CD14-positive monocyte (primary cell): ENCODE measurements around the gene HIBADH. TPM values are rescaled to one million over a fixed set of nuclear protein-coding genes. Genes with fewer than 3 reads are reported as not detected.

ENCODE experiments used
- DNase-seq, 3 donors: peaks; one replicate each; pipeline ENCODE4 v3.0.0-alpha.2; 2011 to 2022
- H2AFZ ChIP-seq: 2 replicates; pipeline ENCODE4 v1.6.0; 2012; ENCODE audit warnings: mild to moderate bottlenecking, low read depth, low read length, inconsistent platforms; ENCODE audit not compliant: insufficient read depth, poor library complexity, severe bottlenecking
- H3K27ac ChIP-seq, 2 donors: 1 replicate in 1 of 2; 2 replicates in 1 of 2; pipeline ENCODE4 v1.5.1; 2012 to 2013; ENCODE audit warnings: low read length in 2 of 2, control low read depth in 1 of 2, inconsistent platforms in 1 of 2, low read depth in 1 of 2, mild to moderate bottlenecking in 1 of 2
- H3K27me3 ChIP-seq, 2 donors: one replicate each; pipeline versions ENCODE4 v1.6.0 to v1.6.1; 2011 to 2013; ENCODE audit warnings: low read length in 2 of 2; ENCODE audit not compliant: control insufficient read depth in 2 of 2, insufficient read depth in 2 of 2
- H3K36me3 ChIP-seq, 2 donors: replicated peaks in 1 of 2; 1 replicate in 1 of 2; 2 replicates in 1 of 2; pipeline versions ENCODE4 v1.5.1 to v1.6.1; 2012 to 2013; ENCODE audit warnings: low read length in 2 of 2, control low read depth in 1 of 2, inconsistent platforms in 1 of 2, mild to moderate bottlenecking in 1 of 2; ENCODE audit not compliant: insufficient read depth in 2 of 2, control insufficient read depth in 1 of 2
- H3K4me1 ChIP-seq, 2 donors: 1 replicate in 1 of 2; 2 replicates in 1 of 2; pipeline versions ENCODE4 v1.5.1 to v1.6.1; 2012 to 2013; ENCODE audit warnings: low read length in 2 of 2, control low read depth in 1 of 2, inconsistent platforms in 1 of 2, mild to moderate bottlenecking in 1 of 2, moderate library complexity in 1 of 2; ENCODE audit not compliant: insufficient read depth in 2 of 2, control insufficient read depth in 1 of 2
- H3K4me2 ChIP-seq: replicated peaks from 2 replicates; pipeline ENCODE3; 2012; ENCODE audit warnings: low read length, moderate library complexity, mild to moderate bottlenecking; ENCODE audit not compliant: poor library complexity, severe bottlenecking; ENCODE audit errors: extremely low read depth
- H3K4me3 ChIP-seq, 3 experiments: fragments of 200-600 bp in 1 of 3; sonication (generic) in 1 of 3; replicated peaks in 1 of 3; 1 replicate in 2 of 3; 2 replicates in 1 of 3; pipeline ENCODE4 v1.5.1; 2011 to 2013; ENCODE audit warnings: low read length in 3 of 3, mild to moderate bottlenecking in 3 of 3, control low read depth in 2 of 3, low read depth in 2 of 3, inconsistent platforms in 1 of 3, moderate library complexity in 1 of 3
- H3K79me2 ChIP-seq: 2 replicates; pipeline ENCODE4 v1.6.0; 2012; ENCODE audit warnings: mild to moderate bottlenecking, control low read depth, inconsistent platforms, low read length, moderate library complexity; ENCODE audit not compliant: insufficient read depth
- H3K9ac ChIP-seq: 2 replicates; pipeline ENCODE4 v1.6.0; 2017; ENCODE audit warnings: low read length, mild to moderate bottlenecking; ENCODE audit not compliant: insufficient read depth, poor library complexity, severe bottlenecking
- H3K9me3 ChIP-seq, 2 donors: replicated peaks in 1 of 2; 1 replicate in 1 of 2; 2 replicates in 1 of 2; pipeline versions ENCODE4 v1.5.1 to v1.6.1; 2012 to 2013; ENCODE audit warnings: low read length in 2 of 2, control low read depth in 1 of 2; ENCODE audit not compliant: control insufficient read depth in 1 of 2, insufficient read depth in 1 of 2
- H4K20me1 ChIP-seq: 2 replicates; pipeline ENCODE4 v1.6.0; 2012; ENCODE audit warnings: mild to moderate bottlenecking, low read length, control low read depth, moderate library complexity; ENCODE audit not compliant: insufficient read depth
- H3K27ac Mint-ChIP-seq, 7 donors: one replicate each; pipeline ENCODE4 v1.8.0; 2020; ENCODE audit warnings: mild to moderate bottlenecking in 7 of 7, mixed read lengths in 7 of 7, moderate library complexity in 6 of 7, inconsistent platforms in 2 of 7
- H3K27me3 Mint-ChIP-seq, 3 donors: one replicate each; pipeline ENCODE4 v1.8.0; 2021 to 2022; ENCODE audit warnings: low read depth in 3 of 3, mild to moderate bottlenecking in 3 of 3, mixed read lengths in 3 of 3, moderate library complexity in 3 of 3, inconsistent platforms in 1 of 3
- H3K36me3 Mint-ChIP-seq, 2 donors: one replicate each; pipeline ENCODE4 v1.8.0; 2020; ENCODE audit warnings: mixed read lengths in 2 of 2, inconsistent platforms in 1 of 2, mild to moderate bottlenecking in 1 of 2
- H3K4me1 Mint-ChIP-seq: one replicate; pipeline ENCODE4 v1.8.0; 2020; ENCODE audit warnings: mild to moderate bottlenecking, mixed read lengths
- H3K4me3 Mint-ChIP-seq, 2 donors: one replicate each; pipeline ENCODE4 v1.8.0; 2020; ENCODE audit warnings: mild to moderate bottlenecking in 2 of 2, mixed read lengths in 2 of 2, moderate library complexity in 1 of 2
- H3K9me3 Mint-ChIP-seq, 7 donors: one replicate each; pipeline ENCODE4 v1.8.0; 2020 to 2022; ENCODE audit warnings: mixed read lengths in 7 of 7, mild to moderate bottlenecking in 6 of 7, moderate library complexity in 6 of 7, inconsistent platforms in 2 of 7
- WGBS: methylation state at CpG from one replicate; pipeline ENCODE4 v1.1.5; 2013; ENCODE audit warnings: missing lambda C conversion rate; ENCODE audit not compliant: insufficient coverage; 5-methylcytosine and 5-hydroxymethylcytosine counted together
- intact Hi-C, 2 donors: fragments of 100-400 bp; cut with micrococcal nuclease; formaldehyde crosslinking; loops; one replicate each; pipeline versions ENCODE4 v1.15.0 to v1.15.1; 2023
- polyA plus RNA-seq, 3 donors: library from polyadenylated mRNA; depleted of rRNA in 1 of 3; unstranded in 2 of 3; stranded (reverse) in 1 of 3; fragments of 300-500 nt in 2 of 3; fragments of >200 nt in 1 of 3; fragmentation: Illumina TruSeq in 2 of 3; gene quantifications; 1 replicate in 2 of 3; 2 replicates in 1 of 3; pipeline ENCODE4 v1.2.3, GENCODE V29; 2012 to 2021
- TF ChIP-seq, protein P1 (sequence below): fragments of 200-600 bp; IDR thresholded peaks from one replicate; pipeline ENCODE4 v1.8.0; 2022; ENCODE audit warnings: antibody characterized with exemption, mild to moderate bottlenecking

The HIBADH gene
- polyA plus RNA-seq, 3 donors: 8.9 to 29.1 (median 26.5) TPM

DNA sequence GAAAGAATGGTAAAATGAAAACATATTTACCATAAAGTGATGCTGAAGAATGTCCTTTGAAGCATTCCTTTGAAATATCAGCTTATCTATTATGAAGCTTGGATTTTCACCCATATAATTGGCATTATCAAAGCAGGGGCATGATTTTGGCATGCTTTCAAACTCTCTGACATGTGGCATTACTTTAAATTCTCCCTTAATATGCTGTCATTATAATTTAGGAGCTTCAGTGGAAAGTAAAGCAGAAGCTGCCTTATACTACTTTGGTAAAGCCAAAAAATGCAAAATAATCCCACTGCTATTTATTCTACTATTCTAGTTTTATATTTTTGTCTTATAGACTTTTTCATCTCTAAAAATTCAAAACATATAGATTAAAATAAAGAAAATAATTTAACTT lies 28.0 kb upstream of the HIBADH start:
- Histone ChIP-seq H3K9me3 (no peaks in the 10 kb centered on the region), H4K20me1 (no peaks in the 10 kb centered on the region), H3K9ac (no peak overlapping the region)

DNA sequence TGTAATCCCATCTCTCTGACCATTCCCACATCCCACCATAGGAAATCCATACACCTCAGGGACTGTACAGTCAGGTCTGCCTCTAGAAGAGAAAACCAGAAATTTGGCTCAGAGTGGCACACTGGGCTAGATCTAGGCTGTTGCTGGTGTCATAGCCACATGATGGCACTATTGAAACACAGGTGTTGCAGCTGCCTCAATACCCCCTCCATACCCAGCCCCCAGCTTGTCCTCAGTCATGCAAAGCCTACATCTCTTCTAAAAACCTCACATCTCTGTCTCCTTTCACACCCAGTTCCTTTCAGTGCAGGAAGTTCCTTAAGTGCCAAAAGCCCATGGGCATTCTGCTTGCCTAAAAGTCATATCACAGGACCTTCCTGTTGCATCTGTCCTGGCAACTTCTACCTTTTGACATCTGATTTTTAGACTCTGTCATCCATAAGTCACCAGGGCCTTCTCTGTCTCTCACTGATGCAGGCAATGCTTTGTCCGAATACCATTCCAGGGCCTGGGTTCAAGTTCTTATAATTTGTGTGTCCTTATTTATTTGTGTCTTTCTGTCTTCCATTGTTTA lies 27.0 kb upstream of the HIBADH start:
- no peak overlapping the region for H3K9ac ChIP-seq
- H3K79me2 ChIP-seq: no peaks in the 10 kb centered on the region
- no peak overlapping the region for H3K4me3 ChIP-seq
- H4K20me1 ChIP-seq: no peaks in the 10 kb centered on the region
- no peak overlapping the region for H2AFZ ChIP-seq
- no peak overlapping the region for H3K4me2 ChIP-seq
- DNase-seq: peak in 2 of 3 donors; percentile 21 to 25
- H3K27me3 Mint-ChIP-seq: peaks cover 0 to 2% (median 0%) of the 10 kb centered on the region in 3 donors
- H3K27ac Mint-ChIP-seq: peak overlapping the region in 1 of 7 donors; percentile 12
- TF ChIP-seq, protein P1, sequence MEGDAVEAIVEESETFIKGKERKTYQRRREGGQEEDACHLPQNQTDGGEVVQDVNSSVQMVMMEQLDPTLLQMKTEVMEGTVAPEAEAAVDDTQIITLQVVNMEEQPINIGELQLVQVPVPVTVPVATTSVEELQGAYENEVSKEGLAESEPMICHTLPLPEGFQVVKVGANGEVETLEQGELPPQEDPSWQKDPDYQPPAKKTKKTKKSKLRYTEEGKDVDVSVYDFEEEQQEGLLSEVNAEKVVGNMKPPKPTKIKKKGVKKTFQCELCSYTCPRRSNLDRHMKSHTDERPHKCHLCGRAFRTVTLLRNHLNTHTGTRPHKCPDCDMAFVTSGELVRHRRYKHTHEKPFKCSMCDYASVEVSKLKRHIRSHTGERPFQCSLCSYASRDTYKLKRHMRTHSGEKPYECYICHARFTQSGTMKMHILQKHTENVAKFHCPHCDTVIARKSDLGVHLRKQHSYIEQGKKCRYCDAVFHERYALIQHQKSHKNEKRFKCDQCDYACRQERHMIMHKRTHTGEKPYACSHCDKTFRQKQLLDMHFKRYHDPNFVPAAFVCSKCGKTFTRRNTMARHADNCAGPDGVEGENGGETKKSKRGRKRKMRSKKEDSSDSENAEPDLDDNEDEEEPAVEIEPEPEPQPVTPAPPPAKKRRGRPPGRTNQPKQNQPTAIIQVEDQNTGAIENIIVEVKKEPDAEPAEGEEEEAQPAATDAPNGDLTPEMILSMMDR: peak; percentile 15
- H3K9me3 Mint-ChIP-seq: peaks cover 0 to 5% (median 0%) of the 10 kb centered on the region in 7 donors
- no peaks in the 10 kb centered on the region for H3K36me3 Mint-ChIP-seq
- intact Hi-C loops: loop anchor here in 1 of 2 donors (10.0 kb wide), 1 partner anchor 55 kb away; the partner anchor contains the start of gene TAX1BP1
- no CpG with 5 or more reads among the region's 1 CpG for WGBS
- no peaks in the 10 kb centered on the region for H3K27me3 ChIP-seq
- no peaks in the 10 kb centered on the region for H3K9me3 ChIP-seq
- no peak overlapping the region for H3K4me3 Mint-ChIP-seq
- peaks cover 13 to 15% of the 10 kb centered on the region in 2 donors for H3K4me1 ChIP-seq
- no peak overlapping the region for H3K27ac ChIP-seq
- peaks cover 11% of the 10 kb centered on the region for H3K4me1 Mint-ChIP-seq
- no peaks in the 10 kb centered on the region for H3K36me3 ChIP-seq

More for the DNA sequence above, 28.0 kb upstream of the HIBADH start:
- DNase-seq: no peak
- Mint-ChIP-seq H3K9me3 (peaks cover 0 to 5% (median 0%) of the 10 kb centered on the region in 7 donors), H3K27ac (no peak overlapping the region), H3K36me3 (no peaks in the 10 kb centered on the region), H3K4me3 (no peak overlapping the region), H3K27me3 (peaks cover 0 to 2% (median 2%) of the 10 kb centered on the region in 3 donors), H3K4me1 (peaks cover 13% of the 10 kb centered on the region)
- TF ChIP-seq, protein P1: no peak
- intact Hi-C loops: loop anchor here in 1 of 2 donors (10.0 kb wide), 1 partner anchor 54 kb away; the partner anchor contains the start of gene TAX1BP1
- H3K27ac ChIP-seq: no peak overlapping the region
- H2AFZ ChIP-seq: no peak overlapping the region
- no peaks in the 10 kb centered on the region for H3K27me3 ChIP-seq
- no peaks in the 10 kb centered on the region for H3K79me2 ChIP-seq
- no peak overlapping the region for H3K4me2 ChIP-seq
- no peak overlapping the region for H3K4me3 ChIP-seq
- H3K36me3 ChIP-seq: no peaks in the 10 kb centered on the region
- H3K4me1 ChIP-seq: peaks cover 13 to 15% of the 10 kb centered on the region in 2 donors
